Measurements from ENCODE around the gene RASL11B.

GRCh38 chr4:52824270-52824602 is 37.9 kb upstream of the RASL11B start:
- no peak for TF ChIP-seq CTCF (IDR thresholded peaks at IDR 0.05)
- TF ChIP-seq POLR2A (IDR thresholded peaks at IDR 0.05): no peak
